IMR-90 (cell line): Measurements from ENCODE around the gene ASS1. TPM values are rescaled to one million over a fixed set of nuclear protein-coding genes. Genes with fewer than 3 reads are reported as not detected.

Experiments used
- ATAC-seq: fragments of 200-7000 bp; cut with Tn5 transposase; 2 replicates; pipeline ENCODE4 v1.9.1; 2020; ENCODE audit warnings: low read depth, mild to moderate bottlenecking, moderate library complexity
- BruUV-seq: library from RNA; stranded (reverse); fragments of 400-500 nt; replicated peaks from 2 replicates; lab custom pipeline; 2021; lab: Mats Ljungman, UMichigan
- CTCF ChIA-PET: fragments of 300-600 bp; formaldehyde crosslinking; extraction: SDS; loops from one replicate; lab custom pipeline; 2021; ENCODE audit warnings: antibody characterized with exemption; lab: Yijun Ruan, JAX
- POLR2A ChIA-PET: fragments of 300-600 bp; sonication (Branson Sonifier 250); formaldehyde crosslinking; loops from one replicate; lab custom pipeline; 2022; ENCODE audit warnings: antibody characterized with exemption; ENCODE audit not compliant: unreplicated experiment; lab: Charles Lee
- DNase-seq: peaks from one replicate; pipeline ENCODE4 v3.0.0; 2013
- H2AFZ ChIP-seq: replicated peaks from 2 replicates; pipeline ENCODE3; 2013; ENCODE audit warnings: low read length, mild to moderate bottlenecking; ENCODE audit not compliant: poor library complexity
- H2AK5ac ChIP-seq: 2 replicates; pipeline ENCODE4 v1.6.1; 2013; ENCODE audit warnings: low read depth, low read length, inconsistent platforms
- H2AK9ac ChIP-seq: replicated peaks from 2 replicates; pipeline ENCODE3; 2013; ENCODE audit warnings: mild to moderate bottlenecking, low read depth, low read length, moderate library complexity; ENCODE audit not compliant: poor library complexity
- H2BK120ac ChIP-seq: 2 replicates; pipeline ENCODE4 v1.6.1; 2013; ENCODE audit warnings: low read depth, low read length, inconsistent platforms
- H2BK15ac ChIP-seq: 3 replicates; pipeline ENCODE4 v1.6.1; 2013; ENCODE audit warnings: low read depth, low read length, inconsistent platforms
- H2BK20ac ChIP-seq: 2 replicates; pipeline ENCODE4 v1.6.1; 2013; ENCODE audit warnings: low read depth, mild to moderate bottlenecking, inconsistent platforms, low read length, moderate library complexity
- H2BK5ac ChIP-seq: 2 replicates; pipeline ENCODE4 v1.6.1; 2013; ENCODE audit warnings: mild to moderate bottlenecking, low read depth, low read length, inconsistent platforms; ENCODE audit not compliant: poor library complexity, severe bottlenecking
- H3K14ac ChIP-seq: replicated peaks from 2 replicates; pipeline ENCODE4 v1.6.1; 2013; ENCODE audit warnings: low read depth, low read length, inconsistent platforms
- H3K18ac ChIP-seq: 2 replicates; pipeline ENCODE4 v1.6.1; 2013; ENCODE audit warnings: low read depth, low read length, control low read depth
- H3K23ac ChIP-seq: 2 replicates; pipeline ENCODE4 v1.6.1; 2013; ENCODE audit warnings: low read depth, low read length, inconsistent platforms
- H3K27ac ChIP-seq: 2 replicates; pipeline ENCODE4 v1.5.1; 2013; ENCODE audit warnings: mild to moderate bottlenecking, control low read depth, low read length; ENCODE audit not compliant: insufficient read depth
- H3K27me3 ChIP-seq: 2 replicates; pipeline ENCODE4 v1.6.1; 2013; ENCODE audit warnings: low read length; ENCODE audit not compliant: control insufficient read depth, insufficient read depth
- H3K36me3 ChIP-seq: 2 replicates; pipeline ENCODE4 v1.6.1; 2013; ENCODE audit warnings: low read length, mixed read lengths; ENCODE audit not compliant: control insufficient read depth, insufficient read depth
- H3K4ac ChIP-seq: 2 replicates; pipeline ENCODE4 v1.6.1; 2013; ENCODE audit warnings: low read depth, low read length, inconsistent platforms
- H3K4me1 ChIP-seq: 2 replicates; pipeline ENCODE4 v1.6.1; 2013; ENCODE audit warnings: low read length, mixed read lengths; ENCODE audit not compliant: control insufficient read depth, insufficient read depth
- H3K4me2 ChIP-seq: 2 replicates; pipeline ENCODE4 v1.6.1; 2013; ENCODE audit warnings: low read depth, mild to moderate bottlenecking, control low read depth, low read length, moderate library complexity
- H3K4me3 ChIP-seq: 2 replicates; pipeline ENCODE4 v1.5.1; 2013; ENCODE audit warnings: low read depth, mild to moderate bottlenecking, control low read depth, low read length, moderate library complexity; ENCODE audit not compliant: insufficient read depth
- H3K56ac ChIP-seq: 2 replicates; pipeline ENCODE4 v1.6.1; 2013; ENCODE audit warnings: low read length, inconsistent platforms; ENCODE audit not compliant: insufficient read depth; ENCODE audit errors: extremely low read depth
- H3K79me1 ChIP-seq, 2 experiments: 2 replicates each; pipeline ENCODE4 v1.6.1; 2013; ENCODE audit warnings: low read length in 2 of 2, inconsistent platforms in 1 of 2, low read depth in 1 of 2
- H3K9ac ChIP-seq: 2 replicates; pipeline ENCODE4 v1.6.1; 2013; ENCODE audit warnings: low read depth, low read length, control low read depth
- H3K9me1 ChIP-seq: 2 replicates; pipeline ENCODE4 v1.6.1; 2013; ENCODE audit warnings: low read length, inconsistent platforms; ENCODE audit not compliant: insufficient read depth
- H3K9me3 ChIP-seq: 2 replicates; pipeline ENCODE4 v1.6.1; 2013; ENCODE audit warnings: low read length; ENCODE audit not compliant: control insufficient read depth, insufficient read depth
- H4K20me1 ChIP-seq: 2 replicates; pipeline ENCODE4 v1.6.1; 2013; ENCODE audit warnings: low read length, inconsistent platforms; ENCODE audit not compliant: insufficient read depth
- H4K5ac ChIP-seq: 2 replicates; pipeline ENCODE4 v1.6.1; 2013; ENCODE audit warnings: mild to moderate bottlenecking, low read depth, low read length, control low read depth
- H4K8ac ChIP-seq, 2 experiments: 2 replicates each; pipeline ENCODE4 v1.6.1; 2013; ENCODE audit warnings: low read depth in 2 of 2, low read length in 2 of 2, control low read depth in 1 of 2, inconsistent platforms in 1 of 2
- H4K91ac ChIP-seq: 2 replicates; pipeline ENCODE4 v1.6.1; 2013; ENCODE audit warnings: low read depth, low read length, inconsistent platforms; ENCODE audit not compliant: insufficient read depth
- CEBPB ChIP-seq: IDR thresholded peaks from 2 replicates; pipeline ENCODE4 v1.6.1; 2012; ENCODE audit warnings: low read depth, low read length, improper control_type of control experiment
- FOS ChIP-seq: fragments of 150-350 bp; IDR thresholded peaks from 2 replicates; pipeline ENCODE4 v1.6.1; 2016; ENCODE audit warnings: low read depth, low read length
- MAFK ChIP-seq: IDR thresholded peaks from 2 replicates; pipeline ENCODE4 v1.6.1; 2012; ENCODE audit warnings: low read depth, low read length, improper control_type of control experiment
- MAZ ChIP-seq: IDR thresholded peaks from 2 replicates; pipeline ENCODE4 v1.6.1; 2012; ENCODE audit warnings: low read depth, mild to moderate bottlenecking, low read length, improper control_type of control experiment, moderate library complexity, borderline replicate concordance
- NFE2L2 ChIP-seq: fragments of 150-350 bp; IDR thresholded peaks from 2 replicates; pipeline ENCODE4 v1.6.1; 2016; ENCODE audit warnings: low read depth, mild to moderate bottlenecking, low read length
- POLR2A ChIP-seq: IDR thresholded peaks from 2 replicates; pipeline ENCODE4 v1.6.1; 2012; ENCODE audit warnings: mild to moderate bottlenecking, low read depth, low read length
- RAD21 ChIP-seq: IDR thresholded peaks from 2 replicates; pipeline ENCODE4 v1.6.1; 2012; ENCODE audit warnings: low read length, improper control_type of control experiment
- RCOR1 ChIP-seq: IDR thresholded peaks from 2 replicates; pipeline ENCODE4 v1.6.1; 2012; ENCODE audit warnings: mild to moderate bottlenecking, low read length, improper control_type of control experiment; ENCODE audit not compliant: insufficient replicate concordance
- SMC3 ChIP-seq: fragments of 150-350 bp; IDR thresholded peaks from 2 replicates; pipeline ENCODE4 v1.6.1; 2016; ENCODE audit warnings: low read depth, mild to moderate bottlenecking, antibody characterized with exemption, low read length, moderate library complexity
- WGBS, 2 experiments: methylation state at CpG; one replicate each; pipeline versions ENCODE4 v1.1.5 to v1.1.7; 2013; ENCODE audit warnings: missing lambda C conversion rate in 2 of 2; ENCODE audit not compliant: insufficient read length in 1 of 2; ENCODE audit errors: extremely low coverage in 2 of 2; 5-methylcytosine and 5-hydroxymethylcytosine counted together
- dilution Hi-C: fragments of 300-500 bp; cut with HindIII; formaldehyde crosslinking; loops from one replicate; pipeline ENCODE4 v1.14.3; 2018; ENCODE audit warnings: low sequenced_read_pairs; ENCODE audit not compliant: unreplicated experiment
- in situ Hi-C: fragments of 300-500 bp; cut with MboI; formaldehyde crosslinking; loops from 3 replicates; pipeline ENCODE4 v1.14.3; 2019; ENCODE audit warnings: low sequenced_read_pairs, inconsistent platforms, mixed read lengths
- intact Hi-C: fragments of 100-400 bp; cut with micrococcal nuclease; formaldehyde crosslinking; loops from 2 replicates; pipeline ENCODE4 v1.10.0; 2022
- polyA plus RNA-seq, 3 experiments: library from polyadenylated mRNA; depleted of rRNA; stranded (reverse); fragments of >200 nt; gene quantifications; 2 replicates each; pipeline ENCODE4 v1.2.3, GENCODE V29; 2012; ENCODE audit warnings: low replicate concordance in 1 of 3
- total RNA-seq: library from RNA; depleted of rRNA; stranded (reverse); fragments of >200 nt; gene quantifications from 2 replicates; pipeline ENCODE4 v1.2.3, GENCODE V29; 2012
- TF ChIP-seq, protein P1 (sequence below): fragments of 150-350 bp; IDR thresholded peaks from 2 replicates; pipeline ENCODE4 v1.6.1; 2016; ENCODE audit warnings: low read depth, mild to moderate bottlenecking, low read length, moderate library complexity, borderline replicate concordance
- TF ChIP-seq, protein P2 (sequence below): conservative IDR thresholded peaks from 2 replicates; pipeline ENCODE4 v1.5.1; 2012; ENCODE audit warnings: mild to moderate bottlenecking, low read depth, low read length, improper control_type of control experiment
- TF ChIP-seq, protein P3 (sequence below): fragments of 150-350 bp; IDR thresholded peaks from 2 replicates; pipeline ENCODE4 v1.6.1; 2017; ENCODE audit warnings: mild to moderate bottlenecking, antibody characterized with exemption, low read length, low read depth

ASS1 gene
- total and polyA plus RNA-seq, 2 of the 4 experiments (the other 2 are of a cell fraction), result 39.6 to 41.9 TPM

DNA sequence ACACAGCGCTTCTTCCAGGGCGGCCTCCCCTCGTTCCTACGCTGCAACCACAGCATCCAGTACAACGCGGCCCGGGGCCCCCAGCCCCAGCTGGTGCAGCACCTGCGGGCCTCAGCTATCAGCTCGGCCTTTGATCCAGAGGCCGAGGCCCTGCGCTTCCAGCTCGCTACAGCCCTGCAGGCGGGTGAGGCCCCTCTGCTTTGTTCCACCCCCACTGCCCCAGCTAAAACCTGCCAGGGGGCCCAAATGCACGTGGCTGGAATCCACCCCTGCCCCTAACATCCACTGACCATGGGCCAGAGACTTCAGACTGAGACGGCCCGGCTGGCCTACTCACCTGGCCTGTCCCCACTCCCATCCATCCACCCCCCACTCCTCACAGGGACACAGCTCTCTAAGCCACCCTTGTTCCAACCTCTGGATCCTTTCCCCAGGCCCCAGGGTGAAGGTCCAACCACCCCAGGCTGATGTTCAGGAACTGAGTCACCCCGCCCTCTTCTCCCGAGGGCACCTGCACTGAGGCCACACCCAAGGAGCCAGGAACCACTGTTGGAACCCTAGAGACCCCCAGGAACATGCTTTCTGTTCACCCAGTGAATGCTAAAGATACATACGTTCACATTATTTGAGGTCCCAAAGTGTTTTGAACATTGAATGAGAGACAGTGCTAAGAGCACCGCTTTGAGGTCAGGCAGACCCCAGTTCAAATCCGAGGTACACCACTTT lies 18.9 kb upstream of the ASS1 start:
- no peak overlapping the region for H4K8ac ChIP-seq
- H3K4ac ChIP-seq, result no peak overlapping the region
- H3K27ac ChIP-seq, result no peak overlapping the region
- no peak overlapping the region for H2BK5ac ChIP-seq
- H3K4me1 ChIP-seq, result peaks cover 15% of the 10 kb centered on the region
- no peak overlapping the region for H3K9ac ChIP-seq
- in situ Hi-C loops, result no loop called here
- H4K20me1 ChIP-seq, result no peaks in the 10 kb centered on the region
- no peak overlapping the region for H2BK20ac ChIP-seq
- no peak overlapping the region for H3K4me2 ChIP-seq
- H4K91ac ChIP-seq, result no peak overlapping the region
- H2AK5ac ChIP-seq, result peak overlapping the region; percentile 12; the same call in 1 of the 2 replicates
- no peak overlapping the region for H2AK9ac ChIP-seq
- H3K4me3 ChIP-seq, result no peak overlapping the region
- no peak overlapping the region for H3K18ac ChIP-seq
- no peak overlapping the region for H4K5ac ChIP-seq
- no peak overlapping the region for H3K14ac ChIP-seq
- DNase-seq, result no peak
- 79% methylated on average over 12 of the region's 21 CpGs; no CpG with 5 or more reads in 1 of the 2 experiments for WGBS, 2 experiments
- TF ChIP-seq CEBPB (no peak), POLR2A (no peak), MAFK (no peak), RAD21 (no peak), RCOR1 (no peak), SMC3 (no peak), MAZ (no peak), NFE2L2 (no peak), FOS (no peak)
- TF ChIP-seq, protein P1, sequence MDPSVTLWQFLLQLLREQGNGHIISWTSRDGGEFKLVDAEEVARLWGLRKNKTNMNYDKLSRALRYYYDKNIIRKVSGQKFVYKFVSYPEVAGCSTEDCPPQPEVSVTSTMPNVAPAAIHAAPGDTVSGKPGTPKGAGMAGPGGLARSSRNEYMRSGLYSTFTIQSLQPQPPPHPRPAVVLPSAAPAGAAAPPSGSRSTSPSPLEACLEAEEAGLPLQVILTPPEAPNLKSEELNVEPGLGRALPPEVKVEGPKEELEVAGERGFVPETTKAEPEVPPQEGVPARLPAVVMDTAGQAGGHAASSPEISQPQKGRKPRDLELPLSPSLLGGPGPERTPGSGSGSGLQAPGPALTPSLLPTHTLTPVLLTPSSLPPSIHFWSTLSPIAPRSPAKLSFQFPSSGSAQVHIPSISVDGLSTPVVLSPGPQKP, result no peak
- TF ChIP-seq, protein P2, sequence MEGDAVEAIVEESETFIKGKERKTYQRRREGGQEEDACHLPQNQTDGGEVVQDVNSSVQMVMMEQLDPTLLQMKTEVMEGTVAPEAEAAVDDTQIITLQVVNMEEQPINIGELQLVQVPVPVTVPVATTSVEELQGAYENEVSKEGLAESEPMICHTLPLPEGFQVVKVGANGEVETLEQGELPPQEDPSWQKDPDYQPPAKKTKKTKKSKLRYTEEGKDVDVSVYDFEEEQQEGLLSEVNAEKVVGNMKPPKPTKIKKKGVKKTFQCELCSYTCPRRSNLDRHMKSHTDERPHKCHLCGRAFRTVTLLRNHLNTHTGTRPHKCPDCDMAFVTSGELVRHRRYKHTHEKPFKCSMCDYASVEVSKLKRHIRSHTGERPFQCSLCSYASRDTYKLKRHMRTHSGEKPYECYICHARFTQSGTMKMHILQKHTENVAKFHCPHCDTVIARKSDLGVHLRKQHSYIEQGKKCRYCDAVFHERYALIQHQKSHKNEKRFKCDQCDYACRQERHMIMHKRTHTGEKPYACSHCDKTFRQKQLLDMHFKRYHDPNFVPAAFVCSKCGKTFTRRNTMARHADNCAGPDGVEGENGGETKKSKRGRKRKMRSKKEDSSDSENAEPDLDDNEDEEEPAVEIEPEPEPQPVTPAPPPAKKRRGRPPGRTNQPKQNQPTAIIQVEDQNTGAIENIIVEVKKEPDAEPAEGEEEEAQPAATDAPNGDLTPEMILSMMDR, result no peak
- TF ChIP-seq, protein P3, sequence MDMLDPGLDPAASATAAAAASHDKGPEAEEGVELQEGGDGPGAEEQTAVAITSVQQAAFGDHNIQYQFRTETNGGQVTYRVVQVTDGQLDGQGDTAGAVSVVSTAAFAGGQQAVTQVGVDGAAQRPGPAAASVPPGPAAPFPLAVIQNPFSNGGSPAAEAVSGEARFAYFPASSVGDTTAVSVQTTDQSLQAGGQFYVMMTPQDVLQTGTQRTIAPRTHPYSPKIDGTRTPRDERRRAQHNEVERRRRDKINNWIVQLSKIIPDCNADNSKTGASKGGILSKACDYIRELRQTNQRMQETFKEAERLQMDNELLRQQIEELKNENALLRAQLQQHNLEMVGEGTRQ, result no peak
- H3K79me1 ChIP-seq, result no peaks in the 10 kb centered on the region
- H2AFZ ChIP-seq, result no peak overlapping the region
- BruUV-seq, result no TSS peak
- CTCF ChIA-PET, result no interaction called here
- no peak overlapping the region for H2BK120ac ChIP-seq
- no peak for ATAC-seq
- no peak overlapping the region for H2BK15ac ChIP-seq
- intact Hi-C loops, result no loop called here
- POLR2A ChIA-PET, result no interaction called here
- no peak overlapping the region for H3K56ac ChIP-seq
- H3K27me3 ChIP-seq, result peaks cover 4% of the 10 kb centered on the region
- H3K36me3 ChIP-seq, result no peaks in the 10 kb centered on the region
- dilution Hi-C loops, result no loop called here
- no peaks in the 10 kb centered on the region for H3K9me1 ChIP-seq
- H3K9me3 ChIP-seq, result no peaks in the 10 kb centered on the region
- no peak overlapping the region for H3K23ac ChIP-seq
